CD4-positive, alpha-beta T cell treated with Interleukin-17A for 1 hour (primary cell): Measurements from ENCODE around the gene GRIK1.

ENCODE experiments used
- DNase-seq: peaks from one replicate; pipeline ENCODE4 v3.0.0-alpha.2; 2020

GRIK1 gene

GRCh38 chr21:29904359-29905282 lies 35.2 kb downstream of the GRIK1 start:
- no peak for DNase-seq

- DNase-seq = no peak
These were observed 42.9 kb downstream of the GRIK1 start for GRCh38 chr21:29896884-29897283.

GRCh38 chr21:29893687-29894086 lies 46.1 kb downstream of the GRIK1 start:
- no peak for DNase-seq

- DNase-seq = no peak
These were observed 47.4 kb downstream of the GRIK1 start for GRCh38 chr21:29892379-29892778.

GRCh38 chr21:29888437-29888836 lies 51.4 kb downstream of the GRIK1 start:
- DNase-seq = no peak

GRCh38 chr21:29887313-29888009 lies 52.3 kb downstream of the GRIK1 start:
- no peak for DNase-seq

GRCh38 chr21:29885491-29885890 lies 54.3 kb downstream of the GRIK1 start:
- no peak for DNase-seq

GRCh38 chr21:29875873-29876272 lies 63.9 kb downstream of the GRIK1 start:
- DNase-seq = no peak

GRCh38 chr21:29875036-29875716 lies 64.6 kb downstream of the GRIK1 start:
- DNase-seq = no peak

GRCh38 chr21:29873908-29874307 lies 65.9 kb downstream of the GRIK1 start:
- no peak for DNase-seq

- DNase-seq = no peak
These were observed 69.0 kb downstream of the GRIK1 start for GRCh38 chr21:29870814-29871213.

- DNase-seq = no peak
These were observed 72.0 kb downstream of the GRIK1 start for GRCh38 chr21:29867796-29868195.

GRCh38 chr21:29860346-29860745 lies 79.5 kb downstream of the GRIK1 start:
- DNase-seq = no peak

- no peak for DNase-seq
These were observed 82.6 kb downstream of the GRIK1 start for GRCh38 chr21:29857150-29857549.

- DNase-seq = no peak
These were observed 85.0 kb downstream of the GRIK1 start for GRCh38 chr21:29854795-29855194.

- no peak for DNase-seq
These were observed 88.2 kb downstream of the GRIK1 start for GRCh38 chr21:29851611-29852010.

- DNase-seq = peak; percentile 52
These were observed 90.0 kb downstream of the GRIK1 start for GRCh38 chr21:29849735-29850176.

- DNase-seq = no peak
These were observed 96.0 kb downstream of the GRIK1 start for GRCh38 chr21:29843804-29844203.

- DNase-seq = no peak
These were observed 105.2 kb downstream of the GRIK1 start for GRCh38 chr21:29834617-29835016.

- no peak for DNase-seq
These were observed 107.6 kb downstream of the GRIK1 start for GRCh38 chr21:29832217-29832616.

GRCh38 chr21:29829564-29830275 lies 110.1 kb downstream of the GRIK1 start:
- DNase-seq = no peak

GRCh38 chr21:29827647-29828046 lies 112.1 kb downstream of the GRIK1 start:
- DNase-seq = no peak

- DNase-seq = no peak
These were observed 112.6 kb downstream of the GRIK1 start for GRCh38 chr21:29827236-29827635.
